ENCODE results near the gene ERMAP. TPM values are rescaled to one million over a fixed set of nuclear protein-coding genes. Genes with fewer than 3 reads are reported as not detected.

ERMAP gene
- total RNA-seq, 4 donors from 2014 or later: 23.7 to 36.5 (median 28.9) TPM

DNA sequence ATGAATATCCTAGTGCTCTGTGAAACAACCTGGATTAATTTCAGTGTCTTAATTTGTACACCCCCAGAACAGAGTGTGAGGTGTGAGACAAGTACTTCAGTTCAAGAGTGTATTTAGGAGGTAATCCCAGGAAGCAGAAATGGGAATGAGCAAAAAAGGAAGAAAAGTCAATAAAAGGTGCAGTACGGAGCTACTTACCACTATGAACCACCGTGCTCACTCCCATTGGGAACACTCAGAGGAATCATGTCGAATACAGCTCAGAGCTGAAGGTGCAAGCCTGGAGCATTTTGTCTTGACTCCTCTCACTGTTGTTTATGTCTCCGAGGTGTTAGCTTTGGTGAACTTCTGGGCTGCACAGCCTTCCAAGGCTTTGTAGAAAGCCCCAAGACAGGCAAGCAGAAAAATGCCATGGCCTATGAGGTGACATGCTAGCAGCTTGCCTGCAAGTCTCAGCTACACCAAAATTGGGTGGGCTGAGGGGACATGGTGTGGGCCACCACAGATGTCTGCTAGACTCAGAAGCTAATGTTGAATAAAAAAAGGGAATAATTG lies 7.6 kb downstream of the ERMAP start:
- DNase-seq: no peak
- Histone ChIP-seq H3K27me3 (no peaks in the 10 kb centered on the region), H3K9me3 (no peaks in the 10 kb centered on the region), H3K4me1 (peaks cover 5 to 11% of the 10 kb centered on the region in 2 donors), H3K27ac (no peak overlapping the region), H3K36me3 (no peaks in the 10 kb centered on the region), H3K4me3 (replicated peaks in 1 of 3) (no peak overlapping the region)
- 93 to 98% methylated on average over 4 of the region's 4 CpGs for WGBS, 2 donors
- intact Hi-C loops (cut with DNase I): no loop called here
- TF ChIP-seq POLR2A (IDR thresholded peaks at IDR 0.05): no peak
- TF ChIP-seq, protein P1, sequence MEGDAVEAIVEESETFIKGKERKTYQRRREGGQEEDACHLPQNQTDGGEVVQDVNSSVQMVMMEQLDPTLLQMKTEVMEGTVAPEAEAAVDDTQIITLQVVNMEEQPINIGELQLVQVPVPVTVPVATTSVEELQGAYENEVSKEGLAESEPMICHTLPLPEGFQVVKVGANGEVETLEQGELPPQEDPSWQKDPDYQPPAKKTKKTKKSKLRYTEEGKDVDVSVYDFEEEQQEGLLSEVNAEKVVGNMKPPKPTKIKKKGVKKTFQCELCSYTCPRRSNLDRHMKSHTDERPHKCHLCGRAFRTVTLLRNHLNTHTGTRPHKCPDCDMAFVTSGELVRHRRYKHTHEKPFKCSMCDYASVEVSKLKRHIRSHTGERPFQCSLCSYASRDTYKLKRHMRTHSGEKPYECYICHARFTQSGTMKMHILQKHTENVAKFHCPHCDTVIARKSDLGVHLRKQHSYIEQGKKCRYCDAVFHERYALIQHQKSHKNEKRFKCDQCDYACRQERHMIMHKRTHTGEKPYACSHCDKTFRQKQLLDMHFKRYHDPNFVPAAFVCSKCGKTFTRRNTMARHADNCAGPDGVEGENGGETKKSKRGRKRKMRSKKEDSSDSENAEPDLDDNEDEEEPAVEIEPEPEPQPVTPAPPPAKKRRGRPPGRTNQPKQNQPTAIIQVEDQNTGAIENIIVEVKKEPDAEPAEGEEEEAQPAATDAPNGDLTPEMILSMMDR (IDR thresholded peaks at IDR 0.05): no peak

GRCh38 chr1:42825036-42825851 lies 8.3 kb downstream of the ERMAP start:
- H3K4me3 ChIP-seq (replicated peaks in 1 of 3): no peak overlapping the region
- 88 to 89% methylated on average over 10 of the region's 10 CpGs for WGBS, 2 donors
- no peaks in the 10 kb centered on the region for H3K27me3 ChIP-seq
- no peak for DNase-seq
- H3K4me1 ChIP-seq: peaks cover 5 to 11% of the 10 kb centered on the region in 2 donors
- intact Hi-C loops (cut with DNase I): no loop called here
- no peaks in the 10 kb centered on the region for H3K9me3 ChIP-seq
- TF ChIP-seq, protein P1 (IDR thresholded peaks at IDR 0.05): no peak
- TF ChIP-seq POLR2A (IDR thresholded peaks at IDR 0.05): no peak
- H3K27ac ChIP-seq: no peak overlapping the region
- no peaks in the 10 kb centered on the region for H3K36me3 ChIP-seq

- Histone ChIP-seq H3K36me3 (peaks cover 0 to 3% of the 10 kb centered on the region in 2 donors), H3K9me3 (no peaks in the 10 kb centered on the region), H3K27me3 (no peaks in the 10 kb centered on the region), H3K4me1 (no peaks in the 10 kb centered on the region), H3K4me3 (replicated peaks in 1 of 3) (no peak overlapping the region), H3K27ac (no peak overlapping the region)
- DNase-seq: no peak
- TF ChIP-seq, protein P1 (IDR thresholded peaks at IDR 0.05): no peak
- TF ChIP-seq POLR2A (IDR thresholded peaks at IDR 0.05): no peak
- 85 to 87% methylated on average over 16 to 17 of the region's 17 CpGs for WGBS, 2 donors
- intact Hi-C loops (cut with DNase I): no loop called here
Measured at GRCh38 chr1:42830631-42831030, 13.7 kb downstream of the ERMAP start.

DNA sequence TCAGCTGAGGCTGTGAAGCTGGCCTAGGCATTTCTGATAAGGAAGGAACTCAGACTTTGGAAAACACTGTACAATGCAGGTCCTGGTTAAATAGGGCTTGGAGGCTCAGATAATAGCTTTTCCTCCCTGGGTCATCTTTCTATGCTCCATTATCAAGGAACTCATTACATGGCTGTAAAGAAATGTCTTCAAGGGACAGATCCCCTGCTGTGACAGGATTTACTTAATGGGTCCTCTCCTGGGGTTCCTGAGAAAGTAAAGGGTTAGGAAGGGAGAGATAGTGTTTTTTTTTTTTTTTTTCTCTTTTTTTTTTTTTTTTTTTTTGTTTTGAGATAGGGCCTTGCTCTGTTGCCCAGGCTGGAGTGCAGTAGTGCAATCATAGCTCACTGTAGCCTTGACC lies 14.4 kb downstream of the ERMAP start:
- TF ChIP-seq, protein P1 (IDR thresholded peaks at IDR 0.05): no peak
- TF ChIP-seq POLR2A (IDR thresholded peaks at IDR 0.05): no peak
- H3K27me3 ChIP-seq: no peaks in the 10 kb centered on the region
- no peak overlapping the region for H3K4me3 ChIP-seq (replicated peaks in 1 of 3)
- peaks cover 0 to 3% of the 10 kb centered on the region in 2 donors for H3K36me3 ChIP-seq
- H3K27ac ChIP-seq: no peak overlapping the region
- H3K9me3 ChIP-seq: no peaks in the 10 kb centered on the region
- intact Hi-C loops (cut with DNase I): no loop called here
- no peaks in the 10 kb centered on the region for H3K4me1 ChIP-seq
- DNase-seq: no peak

GRCh38 chr1:42832641-42833240 lies 15.8 kb downstream of the ERMAP start:
- Histone ChIP-seq H3K27ac (no peak overlapping the region), H3K4me3 (replicated peaks in 1 of 3) (no peak overlapping the region), H3K36me3 (peaks cover 0 to 3% of the 10 kb centered on the region in 2 donors), H3K27me3 (no peaks in the 10 kb centered on the region), H3K4me1 (no peaks in the 10 kb centered on the region), H3K9me3 (no peaks in the 10 kb centered on the region)
- TF ChIP-seq POLR2A (IDR thresholded peaks at IDR 0.05): no peak
- TF ChIP-seq, protein P1 (IDR thresholded peaks at IDR 0.05): no peak
- WGBS, 2 donors: 88 to 94% methylated on average over 3 of the region's 3 CpGs
- intact Hi-C loops (cut with DNase I): no loop called here
- no peak for DNase-seq

Data from thyroid gland (tissue), 4 donors.